HUES6 (cell line): Measurements from ENCODE around the gene TMCC1.
A peak's percentile ranks its signal among the peaks of the same experiment; 100 is the strongest.

ENCODE experiments used
- H3K27ac ChIP-seq: 2 replicates; pipeline ENCODE4 v1.7.0; 2013; ENCODE audit warnings: low read depth, mild to moderate bottlenecking, low read length, inconsistent platforms
- H3K27me3 ChIP-seq: 2 replicates; pipeline ENCODE4 v1.6.1; 2013; ENCODE audit warnings: low read length; ENCODE audit not compliant: control insufficient read depth, insufficient read depth
- H3K36me3 ChIP-seq: 2 replicates; pipeline ENCODE4 v1.6.1; 2013; ENCODE audit warnings: low read length; ENCODE audit not compliant: control insufficient read depth, insufficient read depth
- H3K4me1 ChIP-seq: 2 replicates; pipeline ENCODE4 v1.6.1; 2013; ENCODE audit warnings: low read length; ENCODE audit not compliant: control insufficient read depth, insufficient read depth
- H3K4me3 ChIP-seq: 2 replicates; pipeline ENCODE4 v1.5.1; 2013; ENCODE audit warnings: low read depth, low read length
- H3K9ac ChIP-seq: one replicate; pipeline ENCODE4 v1.6.1; 2013; ENCODE audit warnings: mild to moderate bottlenecking, low read length
- H3K9me3 ChIP-seq: 2 replicates; pipeline ENCODE4 v1.6.1; 2013; ENCODE audit warnings: low read depth, low read length; ENCODE audit not compliant: control insufficient read depth, insufficient read depth

Gene TMCC1

GRCh38 chr3:129633751-129634481, 259.6 kb downstream of the TMCC1 start:
- no peak overlapping the region for H3K4me3 ChIP-seq
- no peak overlapping the region for H3K9ac ChIP-seq
- H3K27ac ChIP-seq, result no peak overlapping the region
- H3K36me3 ChIP-seq, result no peaks in the 10 kb centered on the region
- H3K4me1 ChIP-seq, result peaks cover 4% of the 10 kb centered on the region; the same call in 1 of the 2 replicates
- peaks cover 17% of the 10 kb centered on the region for H3K9me3 ChIP-seq
- H3K27me3 ChIP-seq, result no peaks in the 10 kb centered on the region

- no peak overlapping the region for H3K27ac ChIP-seq
- peaks cover 7% of the 10 kb centered on the region for H3K4me1 ChIP-seq
- H3K9me3 ChIP-seq, result peaks cover 17% of the 10 kb centered on the region
- H3K27me3 ChIP-seq, result no peaks in the 10 kb centered on the region
- no peak overlapping the region for H3K9ac ChIP-seq
- H3K4me3 ChIP-seq, result no peak overlapping the region
- no peaks in the 10 kb centered on the region for H3K36me3 ChIP-seq
These were observed 260.5 kb downstream of the TMCC1 start for GRCh38 chr3:129632977-129633376.

DNA sequence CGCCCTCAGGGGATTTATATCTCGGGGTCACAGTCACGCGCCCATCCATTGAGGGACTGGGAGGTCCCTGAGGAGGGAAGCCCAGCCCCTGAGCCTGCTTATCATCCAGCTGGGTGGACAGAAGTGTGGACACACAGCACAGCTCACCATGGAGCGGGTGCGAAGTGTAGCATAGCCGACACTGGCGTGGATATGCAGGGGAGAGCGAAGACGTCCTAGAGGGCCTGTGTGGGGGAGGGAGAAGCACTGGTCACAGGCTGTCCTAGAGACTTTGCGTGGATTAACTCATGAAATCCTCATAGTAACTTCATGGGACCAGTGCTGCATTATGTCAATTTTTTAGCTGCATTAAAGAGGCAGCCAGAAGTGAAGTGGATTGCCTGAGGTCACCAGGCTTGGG, 261.0 kb downstream of the TMCC1 start:
- peaks cover 7% of the 10 kb centered on the region for H3K4me1 ChIP-seq
- no peaks in the 10 kb centered on the region for H3K36me3 ChIP-seq
- H3K9ac ChIP-seq, result no peak overlapping the region
- H3K27ac ChIP-seq, result no peak overlapping the region
- H3K27me3 ChIP-seq, result no peaks in the 10 kb centered on the region
- H3K4me3 ChIP-seq, result no peak overlapping the region
- H3K9me3 ChIP-seq, result peaks cover 17% of the 10 kb centered on the region

GRCh38 chr3:129632056-129632455, 261.5 kb downstream of the TMCC1 start:
- H3K27ac ChIP-seq, result no peak overlapping the region
- H3K4me3 ChIP-seq, result no peak overlapping the region
- H3K9ac ChIP-seq, result no peak overlapping the region

DNA sequence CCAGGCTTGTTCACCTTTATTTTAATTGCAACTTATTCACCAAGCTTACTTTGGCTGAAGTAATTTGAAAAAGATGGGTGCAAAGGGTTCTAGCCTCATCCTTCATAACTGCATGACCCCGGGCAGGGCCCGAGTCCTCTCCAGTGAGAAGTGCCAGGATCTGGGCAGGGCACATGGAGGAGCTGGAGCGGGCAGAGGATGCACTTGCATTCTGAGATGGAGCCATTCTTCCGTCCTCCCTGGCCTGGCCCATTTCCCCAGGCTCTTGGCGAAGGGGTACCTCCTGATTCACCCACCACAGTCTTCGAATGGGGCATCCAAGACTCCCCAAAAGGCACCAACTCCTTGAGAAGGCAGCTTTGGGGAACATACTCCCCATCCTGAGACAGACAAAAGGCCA, 264.5 kb downstream of the TMCC1 start:
- no peak overlapping the region for H3K9ac ChIP-seq

More at GRCh38 chr3:129632056-129632455, 261.5 kb downstream of the TMCC1 start:
- peaks cover 7% of the 10 kb centered on the region for H3K4me1 ChIP-seq
- H3K9me3 ChIP-seq, result peaks cover 15% of the 10 kb centered on the region
- no peaks in the 10 kb centered on the region for H3K36me3 ChIP-seq
- H3K27me3 ChIP-seq, result no peaks in the 10 kb centered on the region

GRCh38 chr3:129628169-129628522, 265.4 kb downstream of the TMCC1 start:
- Histone ChIP-seq H3K4me1 (peaks cover 25% of the 10 kb centered on the region), H3K36me3 (no peaks in the 10 kb centered on the region), H3K27ac (peak overlapping the region; percentile 90; the same call in 1 of the 2 replicates), H3K4me3 (peak overlapping the region; percentile 72), H3K27me3 (no peaks in the 10 kb centered on the region), H3K9me3 (no peaks in the 10 kb centered on the region), H3K9ac (peak overlapping the region; percentile 93)

More for the DNA sequence above, 264.5 kb downstream of the TMCC1 start:
- H3K9me3 ChIP-seq, result no peaks in the 10 kb centered on the region
- peaks cover 19% of the 10 kb centered on the region for H3K4me1 ChIP-seq
- no peaks in the 10 kb centered on the region for H3K27me3 ChIP-seq
- H3K4me3 ChIP-seq, result no peak overlapping the region
- H3K36me3 ChIP-seq, result no peaks in the 10 kb centered on the region
- no peak overlapping the region for H3K27ac ChIP-seq

GRCh38 chr3:129627350-129628168, 266.0 kb downstream of the TMCC1 start:
- H3K36me3 ChIP-seq, result no peaks in the 10 kb centered on the region
- H3K27ac ChIP-seq, result peak overlapping the region; percentile 90; the same call in 1 of the 2 replicates
- H3K4me3 ChIP-seq, result peak overlapping the region; percentile 72
- no peaks in the 10 kb centered on the region for H3K27me3 ChIP-seq
- H3K9ac ChIP-seq, result peak overlapping the region; percentile 93
- H3K9me3 ChIP-seq, result no peaks in the 10 kb centered on the region
- H3K4me1 ChIP-seq, result peaks cover 29% of the 10 kb centered on the region

DNA sequence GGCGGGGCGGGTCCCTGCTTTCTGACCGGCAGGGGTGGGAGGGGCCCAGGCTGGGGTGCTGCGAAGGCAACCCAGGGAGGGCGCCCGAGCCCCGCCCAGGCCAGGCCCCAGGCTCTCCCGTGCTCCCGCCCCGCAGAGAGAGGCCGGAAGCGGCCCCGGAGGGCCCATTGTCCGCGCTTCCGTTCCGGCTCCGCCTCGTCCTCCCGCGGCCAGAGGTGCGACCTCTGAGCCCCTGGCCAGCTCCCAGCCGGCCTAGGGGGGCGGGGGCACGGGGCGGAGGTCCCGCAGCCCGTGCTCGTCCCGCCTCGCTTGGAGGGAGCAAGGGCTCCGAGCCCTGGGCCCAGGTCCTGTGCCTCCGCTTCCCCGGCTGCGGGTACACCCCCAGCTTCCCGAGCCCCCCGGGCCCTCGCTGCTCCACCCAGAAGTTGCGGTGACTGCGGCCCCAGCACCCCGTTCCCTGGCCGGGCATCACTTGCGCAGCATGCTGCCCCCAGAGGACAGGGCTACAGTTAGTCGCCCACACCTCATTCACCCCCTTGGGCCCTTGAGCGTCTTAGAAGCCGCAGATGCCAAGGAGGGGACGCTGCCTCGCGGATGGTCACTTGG, 266.7 kb downstream of the TMCC1 start:
- H3K27ac ChIP-seq, result peak overlapping the region; percentile 90; the same call in 1 of the 2 replicates
- H3K27me3 ChIP-seq, result no peaks in the 10 kb centered on the region
- H3K4me3 ChIP-seq, result peak overlapping the region; percentile 72
- no peaks in the 10 kb centered on the region for H3K36me3 ChIP-seq
- peak overlapping the region; percentile 93 for H3K9ac ChIP-seq
- no peaks in the 10 kb centered on the region for H3K9me3 ChIP-seq
- peaks cover 31% of the 10 kb centered on the region for H3K4me1 ChIP-seq

- no peaks in the 10 kb centered on the region for H3K36me3 ChIP-seq
- H3K9ac ChIP-seq, result peak overlapping the region; percentile 40
These were observed 268.2 kb downstream of the TMCC1 start for GRCh38 chr3:129625072-129625874.

GRCh38 chr3:129624347-129625071, 269.0 kb downstream of the TMCC1 start:
- no peaks in the 10 kb centered on the region for H3K36me3 ChIP-seq
- H3K4me1 ChIP-seq, result peaks cover 31% of the 10 kb centered on the region
- no peak overlapping the region for H3K9ac ChIP-seq
- no peak overlapping the region for H3K27ac ChIP-seq
- H3K9me3 ChIP-seq, result no peaks in the 10 kb centered on the region
- H3K27me3 ChIP-seq, result no peaks in the 10 kb centered on the region
- H3K4me3 ChIP-seq, result no peak overlapping the region

More at GRCh38 chr3:129625072-129625874, 268.2 kb downstream of the TMCC1 start:
- Histone ChIP-seq H3K27ac (no peak overlapping the region), H3K9me3 (no peaks in the 10 kb centered on the region), H3K4me3 (no peak overlapping the region), H3K4me1 (peaks cover 31% of the 10 kb centered on the region), H3K27me3 (no peaks in the 10 kb centered on the region)
